ENCODE results near the gene BORCS5.

BORCS5 gene

GRCh38 chr12:12353276-12353675 is 3.6 kb upstream of the BORCS5 start:
- no peak for DNase-seq (ENCODE audit: low read depth in 2 of 2)

DNA sequence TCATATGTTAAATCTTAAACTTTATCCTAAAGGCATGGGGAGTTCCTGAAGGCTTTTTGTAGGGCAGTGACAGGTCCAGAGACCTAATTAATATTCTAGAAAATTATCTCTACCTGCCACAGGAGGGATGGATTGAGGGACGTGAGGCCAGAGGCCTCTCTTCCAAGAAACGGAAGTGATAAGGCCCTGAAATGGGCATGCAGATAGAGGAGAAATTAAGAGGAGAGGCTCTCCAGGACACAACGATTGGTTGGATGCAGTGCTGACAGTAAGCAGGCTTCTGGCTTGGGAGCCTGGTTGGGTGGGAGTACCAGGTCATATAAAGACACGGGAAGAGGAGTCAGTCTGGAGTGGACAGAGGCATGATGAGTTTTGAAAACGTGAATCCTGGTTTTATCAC is 3.1 kb upstream of the BORCS5 start:
- no peak for DNase-seq (ENCODE audit: low read depth in 2 of 2)

- no peak for DNase-seq (ENCODE audit: low read depth in 2 of 2)
Measured at GRCh38 chr12:12356467-12356895, 397 bp upstream of the BORCS5 start.

DNA sequence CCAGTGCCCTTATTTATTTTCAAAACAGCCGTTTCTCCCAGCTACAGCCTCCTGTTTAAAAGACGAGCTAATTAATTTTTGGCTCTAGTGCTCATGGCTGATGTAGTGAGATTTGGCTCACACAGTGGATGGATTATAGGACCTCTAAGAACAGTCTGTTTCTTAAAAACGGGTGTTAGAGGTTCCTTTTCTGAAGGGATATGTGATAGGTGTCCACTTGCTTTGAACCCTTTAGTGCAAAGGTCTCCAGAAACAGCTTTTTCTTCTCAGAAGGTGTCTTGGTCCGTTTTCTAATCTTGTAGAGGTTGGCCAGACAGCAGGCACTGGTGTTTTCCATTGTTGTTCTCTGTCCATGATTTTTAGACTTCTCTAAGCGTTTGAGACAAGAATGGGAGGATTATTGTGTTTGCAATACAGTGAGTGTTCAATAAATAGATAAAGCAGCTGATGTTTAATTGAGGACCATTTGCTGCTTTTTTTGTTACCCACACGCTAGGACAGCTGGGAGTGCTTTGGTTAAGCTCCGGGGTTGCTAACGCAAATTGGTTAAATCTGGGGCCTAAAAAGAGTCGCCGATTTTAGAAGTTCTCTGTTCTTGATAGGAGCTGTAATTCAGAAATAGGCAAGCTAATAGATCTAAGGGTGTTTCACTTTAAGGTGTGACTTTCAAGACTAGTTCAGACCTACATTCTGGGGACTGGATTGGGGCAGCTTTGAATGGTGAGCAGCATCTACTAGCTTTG is 1.0 kb downstream of the BORCS5 start:
- DNase-seq (ENCODE audit: low read depth in 2 of 2) = no peak

DNA sequence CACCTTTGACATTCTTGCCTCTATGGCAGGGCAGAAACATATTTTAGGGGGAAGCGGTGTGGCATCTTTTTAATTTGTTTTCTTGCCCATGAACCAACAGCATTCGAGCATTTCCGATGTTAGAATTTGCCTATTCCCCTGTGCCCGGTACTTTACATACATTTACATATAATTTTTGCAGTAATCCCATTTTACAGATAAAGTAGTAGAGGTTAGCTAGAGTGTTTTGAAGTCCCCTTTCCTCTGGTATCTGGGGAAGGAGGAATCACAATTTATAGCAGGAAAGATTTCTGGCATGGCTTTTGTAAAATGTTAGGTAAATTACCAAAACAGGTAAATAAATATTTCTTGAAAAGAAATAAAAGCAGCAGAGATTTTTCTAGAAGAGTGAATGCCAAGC is 1.6 kb downstream of the BORCS5 start:
- DNase-seq (ENCODE audit: low read depth in 2 of 2) = no peak

DNA sequence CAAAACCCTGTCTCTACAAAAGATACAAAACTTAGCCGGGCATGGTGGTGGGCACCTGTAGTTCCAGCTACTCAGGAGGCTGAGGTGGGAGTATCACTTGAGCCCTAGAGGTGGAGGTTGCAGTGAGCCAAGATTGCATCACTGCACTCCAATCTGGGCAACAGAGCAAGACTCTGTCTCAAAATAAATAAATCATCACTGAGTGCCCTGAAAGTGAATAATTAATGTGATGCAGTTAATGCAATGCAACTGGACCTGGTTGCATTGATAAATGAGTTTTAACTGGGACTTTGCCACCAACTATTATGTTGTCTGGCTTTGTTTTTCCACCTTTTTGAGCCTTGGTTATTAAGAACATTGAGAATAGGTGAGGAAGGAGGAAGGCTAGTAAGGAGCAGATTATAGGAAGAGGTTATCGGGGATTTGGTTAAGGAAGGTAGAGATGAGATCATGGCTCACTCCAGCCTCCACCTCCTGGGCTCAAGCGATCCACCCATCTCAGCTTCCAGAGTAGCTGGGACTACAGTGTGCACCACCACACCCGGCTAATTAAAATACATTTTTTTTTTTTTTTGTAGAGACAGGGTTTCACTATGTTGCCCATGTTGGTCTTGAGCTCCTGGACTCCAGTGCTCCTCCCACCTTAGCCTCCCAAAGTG is 8.0 kb downstream of the BORCS5 start:
- no peak for DNase-seq (ENCODE audit: low read depth in 2 of 2)

- no peak for DNase-seq (ENCODE audit: low read depth in 2 of 2)
Measured at GRCh38 chr12:12365446-12365802, 8.5 kb downstream of the BORCS5 start.

- DNase-seq (ENCODE audit: low read depth in 2 of 2) = no peak
Measured at GRCh38 chr12:12365931-12366431, 9.1 kb downstream of the BORCS5 start.

DNA sequence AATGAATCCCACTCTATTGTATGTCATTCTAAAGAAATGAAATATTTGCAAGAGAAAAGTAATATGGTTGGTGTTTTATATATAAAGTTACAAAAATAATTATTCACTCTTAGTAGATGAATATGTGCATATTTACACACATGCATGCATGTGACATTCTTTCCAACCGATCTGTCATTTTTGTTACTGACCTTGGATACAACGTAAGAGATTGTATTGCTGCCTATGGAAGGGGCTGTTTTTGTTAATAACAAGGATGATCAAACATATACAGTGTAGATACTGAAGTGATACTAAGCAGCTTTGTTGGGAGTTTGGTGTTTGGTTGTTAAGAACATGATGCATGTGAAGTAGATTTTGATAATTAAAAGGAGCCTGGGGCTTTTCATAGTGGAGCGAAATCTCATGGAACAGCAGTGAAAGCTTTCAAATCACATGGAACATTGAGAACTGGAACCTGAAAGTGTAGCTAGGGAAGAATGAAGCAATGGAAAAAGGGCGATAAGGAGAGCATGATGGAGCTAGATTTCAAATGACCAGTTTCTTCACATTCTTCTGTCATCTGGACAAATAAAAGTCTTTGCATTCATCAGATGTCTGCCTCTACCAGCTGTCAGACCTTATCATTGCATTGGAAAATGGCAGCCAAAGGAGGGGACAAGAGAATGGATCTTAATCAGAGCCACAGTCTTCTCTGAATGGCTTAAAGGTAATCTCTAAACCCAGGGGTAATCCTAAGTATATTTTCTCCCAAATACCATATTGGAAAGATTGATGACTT is 10.0 kb downstream of the BORCS5 start:
- DNase-seq (ENCODE audit: low read depth in 2 of 2) = no peak

GRCh38 chr12:12367482-12367998 is 10.7 kb downstream of the BORCS5 start:
- DNase-seq (ENCODE audit: low read depth in 2 of 2) = no peak

- no peak for DNase-seq (ENCODE audit: low read depth in 2 of 2)
Measured at GRCh38 chr12:12372946-12373722, 16.3 kb downstream of the BORCS5 start.

DNA sequence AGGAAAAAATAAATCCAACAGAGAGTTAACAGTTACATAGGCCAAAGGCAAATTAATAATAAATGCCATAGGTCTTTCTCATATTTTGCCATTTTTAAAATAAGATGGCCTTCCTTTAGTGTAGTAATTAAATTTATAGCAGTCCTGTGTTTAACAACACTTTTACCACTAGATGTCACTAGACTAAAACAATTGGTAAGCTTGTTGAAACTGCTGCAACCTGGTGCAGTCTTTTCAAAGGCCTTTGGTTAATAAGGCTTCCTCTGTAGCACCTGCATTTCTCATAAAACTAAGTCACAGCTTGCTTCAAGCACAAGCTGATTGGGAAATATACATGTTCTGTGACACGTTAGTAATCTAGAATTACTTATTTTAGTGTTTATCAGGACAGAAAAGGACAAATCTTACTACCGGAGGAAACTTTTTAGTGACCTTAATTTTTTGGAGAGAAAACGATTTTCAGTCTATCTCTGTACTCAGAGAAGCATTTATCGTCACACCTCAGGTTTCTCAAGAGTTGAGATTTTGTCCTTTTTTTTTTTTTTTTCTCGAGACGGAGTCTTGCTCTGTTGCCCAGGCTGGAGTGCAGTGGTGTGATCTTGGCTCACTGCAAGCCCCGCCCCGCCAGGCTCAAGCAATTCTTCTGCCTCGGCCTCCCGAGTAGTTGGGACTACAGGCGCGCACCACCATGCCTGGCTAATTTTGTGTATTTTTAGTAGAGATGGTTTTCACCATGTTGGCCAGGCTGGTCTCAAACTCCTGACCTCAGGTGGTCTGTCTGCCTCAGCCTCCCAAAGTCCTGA is 20.0 kb downstream of the BORCS5 start:
- DNase-seq (ENCODE audit: low read depth in 2 of 2) = no peak

GRCh38 chr12:12378616-12379015 is 21.7 kb downstream of the BORCS5 start:
- DNase-seq (ENCODE audit: low read depth in 2 of 2) = no peak

GRCh38 chr12:12379831-12380730 is 23.2 kb downstream of the BORCS5 start:
- DNase-seq (ENCODE audit: low read depth in 2 of 2) = no peak

GRCh38 chr12:12380949-12381593 is 24.2 kb downstream of the BORCS5 start:
- no peak for DNase-seq (ENCODE audit: low read depth in 2 of 2)

GRCh38 chr12:12381982-12382381 is 25.1 kb downstream of the BORCS5 start:
- DNase-seq (ENCODE audit: low read depth in 2 of 2) = no peak

- DNase-seq (ENCODE audit: low read depth in 2 of 2) = peak in 1 of 2 donors; percentile 21
Measured at GRCh38 chr12:12384571-12385340, 27.9 kb downstream of the BORCS5 start.

- no peak for DNase-seq (ENCODE audit: low read depth in 2 of 2)
Measured at GRCh38 chr12:12387501-12387900, 30.6 kb downstream of the BORCS5 start.

All from stimulated activated CD8-positive, alpha-beta memory T cell treated with anti-CD3 and anti-CD28 coated beads, Interleukin-2, amount 100 ng/mL, for 1 hour (primary cell).